GM12801 (cell line): ENCODE measurements around the gene TEKT2.

Source experiments
- TF ChIP-seq, protein P1 (sequence below): IDR thresholded peaks from one replicate; pipeline ENCODE4 v1.5.1; 2011; ENCODE audit warnings: control low read depth; ENCODE audit not compliant: insufficient read length; ENCODE audit errors: extremely low read depth

The TEKT2 gene

DNA sequence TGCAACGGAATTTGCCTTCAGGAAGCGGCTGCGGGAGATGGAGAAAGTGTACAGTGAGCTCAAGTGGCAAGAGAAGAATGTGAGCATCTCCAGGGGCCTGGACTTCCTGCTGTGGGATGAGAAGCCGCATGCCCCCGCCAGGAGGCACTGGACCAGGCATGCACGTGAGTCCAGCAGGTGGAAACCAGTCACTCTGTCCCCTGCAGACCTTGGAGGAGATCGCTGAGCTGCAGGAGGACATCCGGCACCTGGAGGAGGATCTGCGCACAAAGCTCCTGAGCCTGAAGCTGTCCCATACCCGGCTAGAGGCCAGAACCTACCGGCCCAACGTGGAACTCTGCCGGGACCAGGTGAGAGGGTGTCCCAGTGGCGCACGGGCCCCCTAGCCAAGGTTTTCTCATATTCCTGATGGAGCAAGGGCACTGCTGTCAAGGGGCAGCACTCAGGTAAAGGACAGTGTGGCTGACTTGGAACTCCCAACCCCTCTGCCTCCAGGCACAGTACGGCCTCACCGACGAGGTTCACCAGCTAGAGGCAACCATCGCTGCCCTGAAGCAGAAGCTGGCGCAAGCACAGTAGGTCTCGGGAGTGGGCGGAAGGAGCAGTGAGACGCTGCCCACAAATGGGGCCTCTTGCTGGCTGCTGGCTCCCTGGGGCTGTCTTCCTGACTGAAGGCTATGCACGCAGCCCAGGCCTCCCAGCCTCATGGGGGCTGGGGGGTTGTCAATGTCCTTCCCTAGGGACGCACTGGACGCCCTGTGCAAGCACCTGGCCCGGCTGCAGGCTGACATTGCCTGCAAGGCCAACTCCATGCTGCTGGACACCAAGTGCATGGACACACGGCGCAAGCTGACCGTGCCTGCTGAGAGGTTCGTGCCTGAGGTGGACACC lies 3.6 kb downstream of the TEKT2 start:
- TF ChIP-seq, protein P1, sequence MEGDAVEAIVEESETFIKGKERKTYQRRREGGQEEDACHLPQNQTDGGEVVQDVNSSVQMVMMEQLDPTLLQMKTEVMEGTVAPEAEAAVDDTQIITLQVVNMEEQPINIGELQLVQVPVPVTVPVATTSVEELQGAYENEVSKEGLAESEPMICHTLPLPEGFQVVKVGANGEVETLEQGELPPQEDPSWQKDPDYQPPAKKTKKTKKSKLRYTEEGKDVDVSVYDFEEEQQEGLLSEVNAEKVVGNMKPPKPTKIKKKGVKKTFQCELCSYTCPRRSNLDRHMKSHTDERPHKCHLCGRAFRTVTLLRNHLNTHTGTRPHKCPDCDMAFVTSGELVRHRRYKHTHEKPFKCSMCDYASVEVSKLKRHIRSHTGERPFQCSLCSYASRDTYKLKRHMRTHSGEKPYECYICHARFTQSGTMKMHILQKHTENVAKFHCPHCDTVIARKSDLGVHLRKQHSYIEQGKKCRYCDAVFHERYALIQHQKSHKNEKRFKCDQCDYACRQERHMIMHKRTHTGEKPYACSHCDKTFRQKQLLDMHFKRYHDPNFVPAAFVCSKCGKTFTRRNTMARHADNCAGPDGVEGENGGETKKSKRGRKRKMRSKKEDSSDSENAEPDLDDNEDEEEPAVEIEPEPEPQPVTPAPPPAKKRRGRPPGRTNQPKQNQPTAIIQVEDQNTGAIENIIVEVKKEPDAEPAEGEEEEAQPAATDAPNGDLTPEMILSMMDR: no peak

DNA sequence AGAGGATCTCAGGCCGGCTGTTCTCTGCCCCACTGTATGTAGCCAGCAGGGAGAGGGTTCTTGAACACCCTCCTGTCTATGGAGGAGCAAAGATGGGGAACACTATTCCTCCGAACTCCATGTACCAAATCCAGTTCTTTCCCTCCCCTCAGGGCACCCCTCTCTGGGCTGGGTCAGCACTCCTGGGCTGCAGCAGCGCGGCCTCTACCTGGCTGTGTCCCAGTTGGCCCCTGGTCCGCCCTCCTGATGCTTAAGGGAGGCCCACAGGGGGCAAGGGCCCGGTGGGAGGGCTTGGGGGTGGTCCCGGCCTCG lies 4.3 kb downstream of the TEKT2 start:
- TF ChIP-seq, protein P1: no peak

DNA sequence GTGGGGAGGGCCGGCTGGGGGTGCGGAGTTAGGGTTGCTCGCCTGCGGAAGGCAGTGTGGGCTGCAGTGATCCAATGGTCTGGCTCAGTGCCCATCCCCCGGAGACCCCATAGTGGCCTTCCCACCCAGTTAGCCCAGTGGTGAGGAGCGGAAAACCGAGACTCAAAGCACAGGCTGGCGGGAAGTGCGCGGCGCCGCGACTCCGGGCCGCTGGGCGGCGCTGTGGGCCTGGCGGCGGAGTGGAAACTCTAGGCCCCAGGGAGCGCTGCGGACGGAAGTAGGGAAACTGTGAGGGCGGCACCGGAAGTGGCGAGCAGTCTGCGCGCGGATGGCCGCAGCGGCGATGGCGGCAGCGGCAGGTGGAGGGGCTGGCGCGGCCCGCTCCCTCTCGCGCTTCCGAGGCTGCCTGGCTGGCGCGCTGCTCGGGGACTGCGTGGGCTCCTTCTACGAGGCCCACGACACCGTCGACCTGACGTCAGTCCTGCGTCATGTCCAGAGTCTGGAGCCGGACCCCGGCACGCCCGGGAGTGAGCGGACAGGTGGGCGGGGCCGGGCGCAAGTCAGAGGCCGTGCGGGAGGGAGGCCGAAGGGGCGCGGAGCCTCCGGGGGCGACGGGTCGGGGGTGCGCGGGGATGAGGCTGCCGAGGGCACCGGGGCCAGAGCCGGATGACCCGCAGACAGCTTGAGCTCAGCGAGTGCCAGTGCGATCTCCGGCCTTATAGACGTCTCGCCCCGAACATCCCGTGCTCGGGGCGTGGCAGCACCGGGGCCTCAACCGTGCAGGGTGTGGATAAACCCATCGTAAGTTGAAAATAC lies 4.9 kb downstream of the TEKT2 start, which contains the start of gene ADPRS:
TSS of gene ADPRS (plus strand) at position 316 of the 816 bp plus-strand sequence. CDS start at position 329, 13 bp downstream.
- TF ChIP-seq, protein P1: no peak

DNA sequence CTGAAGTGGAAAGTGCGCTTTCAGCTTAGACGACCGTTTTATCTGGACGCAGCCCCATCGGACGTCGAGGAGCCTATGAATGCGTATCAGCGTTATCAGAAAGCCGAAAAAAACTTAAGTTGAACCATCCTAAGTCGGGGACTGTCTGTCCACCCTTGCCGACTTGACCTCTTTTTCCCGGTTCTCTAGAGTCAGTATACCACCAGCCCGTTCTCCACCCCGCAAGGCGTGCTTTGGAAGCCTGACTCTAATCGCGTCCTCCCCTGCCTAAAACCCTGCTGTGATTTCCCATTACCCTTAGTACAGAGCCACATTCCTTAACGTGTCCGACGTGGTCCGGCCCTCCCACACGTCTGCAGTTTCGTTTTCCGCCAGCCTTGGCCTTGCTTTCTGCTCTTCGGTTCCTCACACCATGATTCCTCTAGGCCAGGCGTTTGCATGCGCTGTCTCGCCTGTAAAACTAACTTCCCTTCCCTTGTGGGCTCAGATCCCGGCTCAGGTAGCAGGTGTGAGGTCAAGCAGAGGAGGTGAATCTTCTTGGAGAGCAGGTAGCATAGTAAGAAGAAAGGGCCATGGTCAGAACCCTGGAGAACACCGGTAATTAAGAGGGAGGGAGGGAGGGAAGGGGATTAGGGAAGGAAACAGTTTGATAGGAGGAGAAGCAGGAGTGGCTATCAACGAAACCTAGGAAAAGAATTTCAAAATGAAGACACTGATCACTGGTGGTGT lies 5.7 kb downstream of the TEKT2 start:
- TF ChIP-seq, protein P1: no peak

DNA sequence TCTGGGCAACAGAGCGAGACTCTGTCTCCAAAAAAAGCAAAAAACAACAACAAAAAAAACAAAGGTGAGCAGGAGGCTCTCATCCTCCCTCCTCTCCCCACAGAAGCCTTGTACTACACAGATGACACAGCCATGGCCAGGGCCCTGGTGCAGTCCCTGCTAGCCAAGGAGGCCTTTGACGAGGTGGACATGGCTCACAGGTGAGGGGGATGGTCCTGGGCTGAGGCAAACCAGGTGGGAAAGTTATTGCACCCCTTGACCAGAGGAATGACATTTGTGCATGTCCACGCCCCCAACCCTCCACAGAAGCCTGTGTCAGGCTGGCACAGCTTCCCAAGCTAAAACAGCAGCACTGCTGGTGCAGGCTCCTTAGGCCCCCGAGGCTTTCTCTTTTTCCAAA lies 7.2 kb downstream of the TEKT2 start:
- TF ChIP-seq, protein P1: no peak

DNA sequence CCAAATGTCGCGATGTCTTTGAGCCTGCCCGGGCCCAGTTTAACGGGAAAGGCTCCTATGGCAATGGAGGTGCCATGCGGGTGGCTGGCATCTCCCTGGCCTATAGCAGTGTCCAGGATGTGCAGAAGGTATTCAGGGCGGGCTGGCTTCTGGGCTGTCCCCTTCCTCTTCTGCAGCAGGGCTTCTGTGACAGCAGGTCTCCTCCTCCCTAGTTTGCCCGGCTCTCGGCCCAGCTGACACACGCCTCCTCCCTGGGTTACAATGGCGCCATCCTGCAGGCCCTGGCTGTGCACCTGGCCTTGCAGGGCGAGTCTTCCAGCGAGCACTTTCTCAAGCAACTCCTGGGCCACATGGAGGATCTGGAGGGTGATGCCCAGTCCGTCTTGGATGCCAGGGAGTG lies 7.8 kb downstream of the TEKT2 start:
- TF ChIP-seq, protein P1: no peak
